ENCODE results near the gene ZNF821.

- TF ChIP-seq CTCF (IDR thresholded peaks at IDR 0.05), result no peak
- no peak for TF ChIP-seq POLR2A (IDR thresholded peaks at IDR 0.05)
Observed at GRCh38 chr16:71863995-71864394, 20.0 kb downstream of the ZNF821 start.

Data from body of pancreas (tissue), 4 donors.